HG03103 (cell line): Measurements from ENCODE around the gene RASA4.
"Not testable (repeated sequence)": the region's sequence is repeated elsewhere in the genome, so short reads cannot be mapped to it uniquely, and the experiment has no call there.

ENCODE experiments used
- ATAC-seq: cut with Tn5 transposase; IDR thresholded peaks from one replicate; pipeline ENCODE4 v1.9.1; 2021; ENCODE audit warnings: low read depth; ENCODE audit not compliant: unreplicated experiment

The RASA4 gene

DNA sequence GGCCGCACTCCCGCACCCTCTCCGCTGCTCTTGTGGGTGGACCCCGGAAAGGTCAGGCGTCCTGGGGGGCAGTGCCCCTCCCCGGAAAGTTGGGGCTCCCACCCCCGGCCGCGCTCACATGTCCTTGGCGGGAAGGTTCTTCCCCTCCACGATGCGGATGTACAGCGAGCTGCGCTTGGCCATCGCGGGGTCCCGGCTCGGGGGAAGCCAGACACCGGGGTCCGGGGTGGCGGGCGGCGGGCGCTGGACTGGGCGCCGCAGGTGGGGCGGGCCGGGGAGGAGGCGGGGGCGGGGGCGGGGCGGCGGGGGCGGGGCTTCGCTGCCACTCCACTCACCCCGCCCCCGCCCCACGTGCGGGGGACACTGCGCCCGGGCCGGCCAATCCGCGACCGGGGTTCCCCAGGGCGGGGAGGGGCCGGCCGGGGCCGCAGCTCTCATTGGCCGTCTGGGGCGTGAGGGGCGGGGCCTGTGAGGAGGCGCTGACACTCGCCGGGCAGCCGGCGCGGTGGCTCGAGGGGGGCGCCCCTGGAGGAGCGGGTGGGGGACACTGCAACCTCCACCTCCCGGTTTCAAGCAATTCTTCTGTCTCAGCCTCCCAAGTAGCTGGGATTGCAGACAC, at the start of gene RASA4:
Gene RASA4 (minus strand): TSS at position 250 of the 619 bp plus-strand sequence. CDS start 67 bp downstream, at position 183.
- peak; percentile 78 for ATAC-seq

DNA sequence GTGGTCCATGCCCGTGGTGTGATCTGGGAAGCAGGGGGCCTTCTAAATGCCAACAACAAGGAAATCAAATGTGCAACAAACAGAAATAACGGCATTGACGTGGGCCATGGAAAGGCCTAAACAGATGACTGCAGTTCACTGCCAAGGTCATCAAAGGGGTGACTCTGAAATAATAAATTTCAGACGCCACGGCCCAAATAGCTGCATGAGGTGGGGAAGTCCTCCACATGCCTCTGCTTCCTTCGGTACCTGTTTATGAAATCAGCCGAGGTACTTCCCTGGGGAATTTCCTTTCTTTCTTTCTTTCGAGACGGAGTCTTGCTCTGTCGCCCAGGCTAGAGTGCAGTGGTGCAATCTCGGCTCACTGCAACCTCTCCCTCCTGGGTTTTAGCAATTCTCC, 48.2 kb upstream of the RASA4 start:
- ATAC-seq: not testable (repeated sequence)

DNA sequence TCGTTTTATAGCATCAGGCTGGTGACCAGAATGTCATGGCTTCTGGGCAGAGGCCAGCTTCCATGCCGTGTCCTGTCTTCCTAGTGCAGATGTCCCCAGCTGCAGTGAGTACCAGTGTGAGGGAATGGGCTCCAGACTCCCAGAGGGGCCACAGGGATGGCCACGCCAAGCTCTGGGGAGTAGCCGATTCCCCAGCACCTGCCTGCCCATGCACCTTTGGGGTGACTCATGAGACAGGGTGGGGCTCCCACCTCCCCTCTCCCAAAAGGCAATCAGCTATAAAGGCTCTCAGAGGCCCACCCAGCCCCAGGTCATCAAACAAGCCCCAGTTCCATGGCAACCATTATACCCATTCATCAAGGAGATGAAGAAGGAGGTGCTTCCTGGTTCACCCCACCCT, 33.4 kb upstream of the RASA4 start, which contains the start of gene SPDYE2B:
Gene SPDYE2B (plus strand): TSS at position 396 of the 400 bp plus-strand sequence. CDS start 2,030 bp downstream, outside the sequence.
- ATAC-seq: not testable (repeated sequence)

DNA sequence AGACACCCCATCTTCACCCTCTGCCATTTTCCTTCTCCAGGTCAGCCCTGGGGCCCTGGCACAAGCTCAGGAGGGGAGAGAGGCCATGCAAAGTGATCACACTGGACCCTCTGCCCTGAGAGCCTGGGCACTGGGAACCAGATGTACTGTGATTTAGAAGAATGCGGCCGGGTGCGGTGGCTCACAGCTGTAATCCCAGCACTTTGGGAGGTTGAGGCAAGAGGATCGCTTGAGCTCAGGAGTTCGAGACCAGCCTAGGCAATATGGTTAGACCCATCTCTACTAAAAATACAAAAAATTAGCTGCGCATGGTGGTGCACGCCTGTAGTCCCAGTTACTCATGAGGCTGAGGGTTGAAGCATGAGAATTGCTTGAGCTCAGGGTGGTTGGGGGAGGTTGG, 31.3 kb upstream of the RASA4 start:
- not testable (repeated sequence) for ATAC-seq

DNA sequence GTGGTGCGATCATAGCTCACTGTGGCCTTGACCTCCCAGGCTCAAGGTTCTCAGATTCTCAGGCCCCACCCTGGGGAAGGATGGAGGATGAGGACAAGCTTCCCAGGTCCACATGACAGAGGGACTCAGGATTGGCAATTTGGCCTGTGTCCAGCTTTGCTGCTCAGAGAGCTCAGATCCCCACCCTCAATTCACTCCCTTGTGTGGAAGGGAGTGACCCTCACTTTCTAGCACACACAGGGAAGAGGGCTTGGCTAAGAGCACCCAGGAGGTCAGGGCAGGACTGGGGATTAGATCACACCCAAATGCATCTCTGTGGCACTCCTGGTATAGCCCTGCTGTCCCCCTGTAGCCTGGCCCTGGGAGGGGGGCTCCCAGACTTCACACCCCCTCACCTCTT, 26.8 kb upstream of the RASA4 start:
- ATAC-seq: not testable (repeated sequence)

GRCh38 chr7:102642691-102643090, 26.1 kb upstream of the RASA4 start, which contains the start of gene UPK3BL1:
UPK3BL1 (minus strand) TSS chr7:102642791; CDS start chr7:102642741, 50 bp downstream.
- not testable (repeated sequence) for ATAC-seq

- not testable (repeated sequence) for ATAC-seq
Measured at GRCh38 chr7:102638848-102639247, 22.3 kb upstream of the RASA4 start.

DNA sequence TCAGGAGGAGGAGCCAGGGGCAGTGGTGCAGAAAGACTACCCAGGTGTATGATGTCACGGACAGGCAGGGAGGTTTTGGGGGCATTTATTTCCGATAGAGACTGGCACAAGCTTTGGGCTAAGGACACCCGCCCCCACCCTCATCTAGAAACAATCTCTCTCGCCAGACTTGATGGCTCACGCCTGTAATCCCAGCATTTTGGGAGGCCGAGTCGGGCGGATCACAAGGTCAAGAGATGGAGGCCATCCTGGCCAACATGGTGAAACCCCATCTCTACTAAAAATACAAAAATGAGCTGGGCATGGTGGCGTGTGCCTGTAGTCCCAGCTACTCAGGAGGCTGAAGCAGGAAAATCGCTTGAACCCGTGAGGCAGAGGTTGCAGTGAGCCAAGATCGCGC, 20.4 kb upstream of the RASA4 start:
- ATAC-seq: not testable (repeated sequence)

- not testable (repeated sequence) for ATAC-seq
Measured at GRCh38 chr7:102635354-102635753, 18.8 kb upstream of the RASA4 start.

GRCh38 chr7:102634299-102634698, 17.7 kb upstream of the RASA4 start:
- ATAC-seq: not testable (repeated sequence)

DNA sequence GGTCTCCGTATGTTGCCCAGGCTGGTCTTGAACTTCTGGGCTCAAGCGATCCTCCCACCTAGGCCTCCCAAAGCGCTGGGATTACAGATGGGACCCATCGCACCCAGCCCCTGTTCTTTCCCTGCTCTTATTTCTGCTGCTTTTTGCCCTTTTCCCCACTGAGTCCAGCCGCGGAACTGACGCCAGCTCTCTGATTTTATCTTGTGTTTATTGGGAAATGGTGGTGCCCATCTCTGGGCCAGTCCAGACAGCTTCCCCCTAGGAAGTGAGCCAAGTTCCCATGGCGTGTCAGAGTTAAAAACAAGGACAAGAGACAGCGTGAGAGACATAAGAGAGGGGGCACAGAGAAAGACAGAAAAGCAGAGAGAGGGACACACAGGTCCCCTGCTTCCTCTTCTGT, 14.1 kb upstream of the RASA4 start:
- ATAC-seq: not testable (repeated sequence)

- ATAC-seq: not testable (repeated sequence)
Measured at GRCh38 chr7:102627271-102627904, 10.8 kb upstream of the RASA4 start.

GRCh38 chr7:102618122-102618521, 1.6 kb upstream of the RASA4 start:
- not testable (repeated sequence) for ATAC-seq

DNA sequence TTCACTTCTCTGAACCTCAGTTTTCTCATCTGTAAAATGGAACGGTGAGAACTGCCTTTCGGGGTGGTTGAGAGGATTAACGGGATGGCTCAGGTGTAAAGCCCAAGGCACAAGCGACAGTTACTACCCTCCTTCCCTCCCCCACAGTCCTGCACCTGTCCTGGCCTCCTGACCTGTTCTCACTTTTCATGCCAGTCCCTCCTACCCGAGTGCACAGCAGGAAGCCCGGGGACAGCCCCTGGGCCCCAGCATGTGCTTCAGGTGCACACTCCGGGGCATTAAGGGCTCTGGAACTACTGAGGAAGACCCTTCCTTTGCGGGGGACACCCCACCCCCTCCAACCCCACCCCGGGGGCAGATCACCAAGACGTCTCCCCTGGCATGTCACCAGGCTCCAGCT, 626 bp downstream of the RASA4 start:
- ATAC-seq: not testable (repeated sequence)

GRCh38 chr7:102614873-102615272, 1.7 kb downstream of the RASA4 start:
- not testable (repeated sequence) for ATAC-seq

DNA sequence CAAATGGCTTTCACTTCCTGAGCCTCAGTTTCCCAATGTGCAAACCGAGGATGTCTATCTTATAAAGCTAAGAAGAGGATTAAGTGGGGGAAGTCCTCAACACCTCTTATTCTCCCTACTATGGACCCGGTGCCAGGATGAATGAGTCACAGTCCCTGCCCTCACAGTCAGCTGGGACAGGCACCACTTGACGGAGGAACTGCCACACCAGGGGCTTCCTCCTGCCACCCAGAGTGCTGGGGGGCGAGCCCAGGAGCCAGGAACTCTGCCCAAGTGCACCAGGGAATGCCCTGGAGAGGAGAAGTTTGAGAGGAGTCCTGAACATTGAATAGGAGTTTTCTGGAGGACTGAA, 2.2 kb downstream of the RASA4 start:
- not testable (repeated sequence) for ATAC-seq

DNA sequence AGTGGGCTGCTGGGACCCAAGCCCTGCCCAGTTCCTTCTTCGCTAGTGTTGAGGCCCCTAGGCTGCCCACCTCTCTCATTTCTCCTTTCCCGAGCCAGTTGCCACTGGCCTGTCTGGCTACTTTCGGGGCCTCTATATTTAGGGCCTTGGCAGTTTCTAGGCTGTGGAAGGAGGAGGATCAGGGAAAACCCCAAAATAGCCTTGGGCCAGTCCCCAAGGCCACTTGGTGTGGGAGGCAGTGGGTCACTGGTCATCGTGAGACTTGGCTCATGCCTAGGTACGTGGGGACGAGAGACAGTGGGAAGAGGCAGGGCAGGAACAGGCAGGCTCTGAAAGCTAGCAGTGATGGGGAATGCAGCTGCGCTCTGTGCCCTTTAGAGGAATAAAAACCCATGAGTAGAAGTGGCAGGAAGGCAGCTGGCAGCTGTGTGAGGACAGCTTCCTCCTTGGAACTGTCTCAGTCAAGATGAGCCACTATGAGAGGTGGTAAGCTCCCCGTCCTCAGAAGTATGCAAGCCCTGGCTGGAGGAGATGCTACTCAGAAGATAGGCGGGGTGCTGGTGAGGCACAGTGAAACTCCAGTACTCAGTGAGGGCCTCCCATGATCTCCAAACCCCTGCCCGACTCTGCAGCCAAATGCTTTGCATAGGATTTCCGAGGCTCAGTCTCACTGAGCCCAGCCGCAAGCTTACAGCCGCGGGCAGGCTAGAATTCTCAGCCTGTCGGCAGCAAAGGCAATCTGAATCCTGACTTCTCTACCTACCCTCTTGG, 2.8 kb downstream of the RASA4 start:
- peak; percentile 52 for ATAC-seq

DNA sequence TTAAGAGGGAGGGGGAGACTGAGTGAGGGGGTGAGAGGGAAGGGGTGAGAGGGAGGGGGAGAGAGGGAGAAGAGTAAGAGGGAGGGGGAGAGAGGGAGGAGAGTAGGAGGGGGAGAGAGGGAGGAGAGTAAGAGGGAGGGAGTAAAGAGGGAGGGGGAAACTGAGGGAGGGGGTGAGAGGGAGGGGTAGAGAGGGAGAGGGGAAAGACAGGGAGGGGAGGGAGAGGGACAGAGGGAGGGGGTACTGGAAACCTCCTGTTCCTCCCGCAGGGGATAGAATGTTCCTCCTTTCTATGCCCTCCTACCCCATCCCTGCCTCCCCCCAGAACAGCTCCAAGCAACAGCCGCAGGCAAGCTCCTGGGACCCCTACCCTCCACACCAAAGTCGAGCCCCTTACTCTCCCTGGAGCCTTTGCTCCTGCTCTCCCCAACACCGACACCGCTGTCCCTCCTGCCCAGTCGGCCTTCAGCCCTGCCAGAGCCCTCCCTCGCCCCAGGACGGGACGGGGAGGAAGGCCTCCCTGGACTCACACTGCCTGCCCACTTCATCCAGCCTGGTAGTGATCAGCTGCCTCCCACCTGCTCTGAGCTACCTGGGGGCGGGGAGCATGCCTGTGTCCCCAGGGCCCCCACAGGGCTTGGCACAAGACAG, 4.8 kb downstream of the RASA4 start:
- not testable (repeated sequence) for ATAC-seq

GRCh38 chr7:102611013-102611674, 5.4 kb downstream of the RASA4 start:
- peak; percentile 45 for ATAC-seq

DNA sequence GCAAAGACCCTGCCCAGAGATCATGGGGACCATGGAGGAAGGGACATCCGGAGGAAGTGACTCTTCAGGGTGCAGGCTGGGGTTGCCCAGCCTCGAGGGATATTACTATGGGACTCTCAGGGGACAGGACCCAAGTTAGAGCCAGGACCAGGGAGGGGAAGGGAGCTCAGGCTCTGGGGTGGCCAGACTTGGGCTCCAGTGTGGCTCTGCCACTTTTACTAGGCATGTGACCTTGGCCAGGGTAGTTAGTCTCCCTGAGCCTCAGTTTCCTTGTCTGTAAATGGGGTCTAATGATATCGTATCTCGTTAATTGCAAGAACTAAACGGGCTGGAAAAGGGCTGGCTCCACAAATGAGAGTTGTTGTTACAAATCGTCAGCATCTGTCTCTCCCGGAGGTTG, 6.1 kb downstream of the RASA4 start:
- ATAC-seq: not testable (repeated sequence)
